Uterus (tissue), 2 donors: ENCODE results near the gene ARPP21.

ENCODE experiments used
- CTCF ChIP-seq, 4 experiments: fragments of 200-600 bp in 2 of 4; fragments of 450-650 bp in 2 of 4; sonication (generic) in 2 of 4; IDR thresholded peaks; one replicate each; pipeline ENCODE4 v1.5.1; 2016 to 2019; ENCODE audit warnings: antibody characterized with exemption in 4 of 4, mild to moderate bottlenecking in 2 of 4, moderate library complexity in 1 of 4
- POLR2A ChIP-seq, 2 donors: fragments of 450-650 bp; IDR thresholded peaks; one replicate each; pipeline ENCODE4 v1.6.1; 2016; ENCODE audit warnings: antibody characterized with exemption in 2 of 2, mild to moderate bottlenecking in 1 of 2, moderate library complexity in 1 of 2

GRCh38 chr3:35638980-35639253 lies 408 bp upstream of the ARPP21 start:
- TF ChIP-seq CTCF (IDR thresholded peaks at IDR 0.05): no peak
- no peak for TF ChIP-seq POLR2A (IDR thresholded peaks at IDR 0.05)
